MCF 10A (cell line): ENCODE data around the gene IL6ST. TPM values are rescaled to one million over a fixed set of nuclear protein-coding genes. Genes with fewer than 3 reads are reported as not detected.

Source experiments
- BruUV-seq: library from RNA; stranded (reverse); fragments of 400-500 nt; replicated peaks from 2 replicates; lab custom pipeline; 2021; lab: Mats Ljungman, UMichigan
- CTCF ChIA-PET: fragments of 300-600 bp; sonication (Branson Sonifier 250); formaldehyde crosslinking; extraction: SDS; loops from one replicate; lab custom pipeline; 2021; ENCODE audit warnings: antibody characterized with exemption, inconsistent platforms; lab: Yijun Ruan, JAX
- POLR2A ChIA-PET: fragments of 300-600, 350-650 bp; sonication (Branson Sonifier 250); formaldehyde crosslinking; extraction: SDS; loops from one replicate; lab custom pipeline; 2020; ENCODE audit warnings: antibody characterized with exemption, inconsistent platforms; lab: Yijun Ruan, JAX
- DNase-seq: peaks from one replicate; pipeline ENCODE4 v3.0.0-alpha.2; 2018; ENCODE audit not compliant: unreplicated experiment
- H3K27ac Mint-ChIP-seq: one replicate; pipeline ENCODE4 v1.8.0; 2022; ENCODE audit warnings: mild to moderate bottlenecking, low read depth, mixed read lengths; ENCODE audit not compliant: unreplicated experiment
- H3K27me3 Mint-ChIP-seq: one replicate; pipeline ENCODE4 v1.8.0; 2022; ENCODE audit warnings: mixed read lengths; ENCODE audit not compliant: insufficient read depth, unreplicated experiment
- H3K36me3 Mint-ChIP-seq: one replicate; pipeline ENCODE4 v1.8.0; 2022; ENCODE audit warnings: mild to moderate bottlenecking, moderate library complexity, mixed read lengths; ENCODE audit not compliant: insufficient read depth, unreplicated experiment
- H3K4me1 Mint-ChIP-seq: one replicate; pipeline ENCODE4 v1.8.0; 2022; ENCODE audit warnings: mixed read lengths; ENCODE audit not compliant: insufficient read depth, unreplicated experiment
- H3K4me3 Mint-ChIP-seq: one replicate; pipeline ENCODE4 v1.8.0; 2022; ENCODE audit warnings: mild to moderate bottlenecking, moderate library complexity, mixed read lengths; ENCODE audit not compliant: unreplicated experiment
- H3K9me3 Mint-ChIP-seq: one replicate; pipeline ENCODE4 v1.8.0; 2022; ENCODE audit warnings: mixed read lengths; ENCODE audit not compliant: unreplicated experiment
- CTCF ChIP-seq: fragments of 200-600 bp; IDR thresholded peaks from one replicate; pipeline ENCODE4 v1.8.0; 2022; ENCODE audit warnings: antibody characterized with exemption, mild to moderate bottlenecking; ENCODE audit not compliant: unreplicated experiment
- intact Hi-C: fragments of 100-400 bp; cut with micrococcal nuclease; formaldehyde crosslinking; loops from 2 replicates; pipeline ENCODE4 v1.14.1; 2022
- total RNA-seq: library from RNA; stranded (reverse); gene quantifications from 2 replicates; pipeline ENCODE4 v1.2.3, GENCODE V29; 2022

The IL6ST gene
- total RNA-seq, 1 experiment from 2014 or later = 115 TPM

GRCh38 chr5:55935371-55935770 lies 59.4 kb downstream of the IL6ST start:
- Mint-ChIP-seq H3K36me3 (peaks cover 37% of the 10 kb centered on the region), H3K4me1 (no peaks in the 10 kb centered on the region), H3K27me3 (no peaks in the 10 kb centered on the region), H3K4me3 (no peak overlapping the region), H3K27ac (no peak overlapping the region), H3K9me3 (no peaks in the 10 kb centered on the region)
- no TSS peak for BruUV-seq
- ChIA-PET POLR2A (interaction anchor here (0.6 to 1.8 kb wide), 3 partner anchors 14 to 265 kb away, joined by 3 to 6 read pairs (median 5); no protein-coding TSS in a partner anchor), CTCF (interaction anchor here (0.6 to 7.2 kb wide), 19 partner anchors 9 to 607 kb away, joined by 3 to 124 read pairs (median 4); no protein-coding TSS in a partner anchor)
- intact Hi-C loops = no loop called here
- TF ChIP-seq CTCF = no peak
- no peak for DNase-seq

DNA sequence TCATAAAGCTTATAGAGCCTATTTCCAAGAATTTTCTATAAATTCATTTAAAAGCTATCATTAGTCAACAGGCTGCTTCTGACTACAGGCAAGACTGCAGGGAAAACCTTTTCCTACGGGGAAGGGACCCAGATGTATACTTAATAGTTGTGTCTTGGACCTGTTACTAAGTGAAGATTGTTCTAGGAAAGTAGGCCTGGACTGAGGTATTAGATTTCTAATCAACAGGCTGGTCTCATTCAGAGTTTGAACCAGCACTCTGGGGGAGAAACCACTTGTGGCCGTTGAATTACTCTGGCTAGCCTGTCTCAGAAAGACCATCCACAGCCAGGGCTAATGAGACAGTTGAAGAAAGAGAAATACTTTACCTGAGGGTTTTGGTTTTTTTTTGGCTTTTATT lies 60.0 kb downstream of the IL6ST start:
- no peaks in the 10 kb centered on the region for H3K9me3 Mint-ChIP-seq
- no peak for TF ChIP-seq CTCF
- intact Hi-C loops = no loop called here
- no peaks in the 10 kb centered on the region for H3K27me3 Mint-ChIP-seq
- no peak overlapping the region for H3K27ac Mint-ChIP-seq
- no TSS peak for BruUV-seq
- peaks cover 31% of the 10 kb centered on the region for H3K36me3 Mint-ChIP-seq
- ChIA-PET CTCF (interaction anchor here (0.6 to 7.2 kb wide), 13 partner anchors 8 to 273 kb away, joined by 3 to 124 read pairs (median 3); no protein-coding TSS in a partner anchor), POLR2A (interaction anchor here (0.6 to 1.8 kb wide), 2 partner anchors 13 to 266 kb away, joined by 3 to 6 read pairs; no protein-coding TSS in a partner anchor)
- DNase-seq = no peak
- H3K4me1 Mint-ChIP-seq = no peaks in the 10 kb centered on the region
- H3K4me3 Mint-ChIP-seq = no peak overlapping the region

DNA sequence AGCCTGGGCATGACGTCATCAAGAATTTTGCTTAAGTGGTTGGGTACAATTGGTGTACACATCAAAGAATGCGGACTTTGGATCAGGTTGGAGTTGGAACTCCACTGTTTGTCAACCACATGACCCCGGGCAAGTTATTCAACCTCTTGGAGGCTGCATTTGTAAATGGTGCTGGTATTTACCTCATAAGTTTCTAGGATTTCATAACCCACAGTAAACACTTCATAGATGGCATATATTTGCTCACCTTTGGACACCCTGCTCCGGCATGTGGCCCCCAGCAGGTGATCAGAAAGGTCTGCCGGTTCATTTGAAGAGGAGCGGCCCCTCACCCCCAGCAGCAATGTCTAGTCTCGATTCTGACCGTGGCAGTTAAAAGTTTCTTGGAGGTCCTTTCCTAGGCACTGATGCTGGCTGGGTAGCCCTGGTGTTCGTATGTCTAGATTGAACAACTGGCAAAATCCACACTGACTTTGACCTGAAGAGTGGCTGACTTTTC lies 60.6 kb downstream of the IL6ST start:
- intact Hi-C loops = no loop called here
- peak; percentile 12 for DNase-seq
- CTCF ChIA-PET = interaction anchor here (0.6 to 7.2 kb wide), 6 partner anchors 12 to 266 kb away, joined by 3 to 124 read pairs (median 3); no protein-coding TSS in a partner anchor
- POLR2A ChIA-PET = interaction anchor here (0.6 kb wide), 1 partner anchor 78 kb away, joined by 3 read pairs; no protein-coding TSS in a partner anchor
- no peak for TF ChIP-seq CTCF
- H3K9me3 Mint-ChIP-seq = no peaks in the 10 kb centered on the region
- H3K4me3 Mint-ChIP-seq = no peak overlapping the region
- H3K36me3 Mint-ChIP-seq = peaks cover 25% of the 10 kb centered on the region
- H3K4me1 Mint-ChIP-seq = no peaks in the 10 kb centered on the region
- no TSS peak for BruUV-seq
- no peak overlapping the region for H3K27ac Mint-ChIP-seq
- H3K27me3 Mint-ChIP-seq = no peaks in the 10 kb centered on the region

GRCh38 chr5:55933377-55934114 lies 61.2 kb downstream of the IL6ST start:
- BruUV-seq = no TSS peak
- ChIA-PET POLR2A (interaction anchor here (0.6 to 1.4 kb wide), 3 partner anchors 11 to 78 kb away, joined by 3 read pairs; no protein-coding TSS in a partner anchor), CTCF (interaction anchor here (0.6 to 7.2 kb wide), 4 partner anchors 44 to 350 kb away, joined by 3 to 124 read pairs (median 4); no protein-coding TSS in a partner anchor)
- Mint-ChIP-seq H3K27me3 (no peaks in the 10 kb centered on the region), H3K36me3 (peaks cover 19% of the 10 kb centered on the region), H3K9me3 (no peaks in the 10 kb centered on the region), H3K4me3 (no peak overlapping the region), H3K4me1 (no peaks in the 10 kb centered on the region), H3K27ac (no peak overlapping the region)
- no peak for TF ChIP-seq CTCF
- intact Hi-C loops = no loop called here
- DNase-seq = no peak
